GM18508 (cell line): ENCODE results near the gene PPP2R2C.

ENCODE experiments used
- ATAC-seq: cut with Tn5 transposase; IDR thresholded peaks from one replicate; pipeline ENCODE4 v1.9.1; 2021; ENCODE audit warnings: moderate number of reproducible peaks; ENCODE audit not compliant: insufficient read depth, unreplicated experiment

Gene PPP2R2C

DNA sequence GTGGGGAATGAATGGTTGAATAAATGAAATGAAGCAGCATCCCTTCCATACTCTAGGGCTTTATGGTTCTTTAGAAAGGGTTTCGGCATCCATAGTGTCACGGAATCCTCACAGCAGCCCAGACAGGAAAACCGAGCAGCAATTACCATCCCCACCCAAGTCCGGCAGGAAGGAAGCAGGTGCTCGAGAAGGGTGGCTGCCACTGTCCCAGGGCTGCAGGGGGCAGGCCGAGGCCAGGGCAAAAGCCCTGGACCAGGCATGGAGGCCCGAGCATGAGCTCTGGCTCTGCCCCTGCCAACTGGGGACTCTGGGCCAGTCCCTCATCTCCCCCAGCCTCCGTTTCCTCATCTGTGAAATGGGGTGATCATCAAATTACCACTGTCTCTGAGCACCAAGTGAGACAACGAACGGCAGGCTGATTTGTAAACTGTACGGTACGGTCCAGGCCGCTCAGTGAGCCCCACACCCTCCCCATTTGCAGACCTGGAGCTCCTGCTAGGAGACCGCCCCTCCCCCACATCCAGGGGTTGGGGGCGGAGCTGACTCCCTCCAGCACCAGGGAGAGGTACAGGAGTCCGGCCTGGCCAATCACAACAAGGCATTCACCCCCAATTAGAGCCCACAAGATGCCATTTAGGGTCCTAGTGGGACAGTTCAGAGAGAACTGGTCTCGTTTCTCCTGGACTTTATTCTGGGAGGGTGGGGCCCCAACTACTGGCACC is 102.3 kb downstream of the PPP2R2C start:
- ATAC-seq, result no peak

DNA sequence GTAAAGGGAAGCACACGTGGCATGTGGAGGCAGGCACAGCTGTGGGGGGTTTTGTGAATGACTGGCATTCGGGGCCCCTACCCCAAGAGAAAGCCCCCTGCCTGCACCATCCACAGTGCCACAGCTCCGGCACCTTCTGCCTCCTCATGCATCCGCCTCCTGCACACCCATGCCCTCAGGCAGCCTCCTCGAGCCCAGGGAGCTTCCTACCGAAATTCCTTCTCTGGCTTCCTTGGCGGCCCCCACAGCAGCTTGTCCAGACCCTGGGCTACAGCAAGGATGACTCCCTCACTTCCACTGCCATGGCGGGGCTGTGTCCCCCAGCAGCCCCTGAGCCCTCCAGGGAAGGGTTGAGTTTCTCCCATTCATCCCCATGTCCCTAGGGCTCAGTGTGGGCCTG is 102.9 kb downstream of the PPP2R2C start:
- ATAC-seq, result no peak

DNA sequence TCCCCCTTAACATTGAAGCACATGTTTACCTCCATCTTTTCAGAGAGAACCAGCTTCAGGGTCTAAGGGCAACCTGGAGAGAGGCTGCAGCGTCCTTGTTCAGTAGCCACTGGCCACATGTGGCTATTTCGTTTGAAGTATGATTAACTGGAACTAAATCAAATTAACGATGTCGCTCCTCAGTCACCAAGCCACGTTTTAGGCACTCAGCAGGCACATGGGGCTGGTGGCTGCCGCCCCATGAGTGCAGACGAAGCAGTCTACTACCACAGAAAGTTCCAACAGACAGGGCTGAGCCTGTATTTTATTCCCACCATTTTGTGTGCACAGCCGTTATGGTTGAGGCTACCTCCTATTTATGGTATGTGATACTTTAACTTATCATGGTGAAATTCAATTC is 103.4 kb downstream of the PPP2R2C start:
- no peak for ATAC-seq

DNA sequence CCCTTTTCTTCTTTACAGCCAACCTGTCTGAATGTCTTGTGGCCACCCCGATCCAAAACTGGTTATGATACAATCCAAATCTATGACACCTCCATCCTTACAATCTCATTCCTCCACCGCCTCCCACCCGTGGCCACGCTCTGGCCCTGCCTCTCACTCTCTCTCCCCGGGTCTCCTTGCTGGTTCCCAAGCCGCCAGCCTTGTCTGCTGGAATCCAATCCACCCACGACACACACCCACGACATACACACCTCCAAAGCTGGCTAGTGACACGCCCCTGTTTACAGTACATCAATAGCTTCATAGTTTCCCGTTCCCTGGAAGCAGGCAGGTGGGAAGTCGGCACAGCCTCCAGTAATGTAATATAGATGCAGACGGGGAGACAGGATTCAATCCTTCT is 103.8 kb downstream of the PPP2R2C start:
- ATAC-seq, result no peak

DNA sequence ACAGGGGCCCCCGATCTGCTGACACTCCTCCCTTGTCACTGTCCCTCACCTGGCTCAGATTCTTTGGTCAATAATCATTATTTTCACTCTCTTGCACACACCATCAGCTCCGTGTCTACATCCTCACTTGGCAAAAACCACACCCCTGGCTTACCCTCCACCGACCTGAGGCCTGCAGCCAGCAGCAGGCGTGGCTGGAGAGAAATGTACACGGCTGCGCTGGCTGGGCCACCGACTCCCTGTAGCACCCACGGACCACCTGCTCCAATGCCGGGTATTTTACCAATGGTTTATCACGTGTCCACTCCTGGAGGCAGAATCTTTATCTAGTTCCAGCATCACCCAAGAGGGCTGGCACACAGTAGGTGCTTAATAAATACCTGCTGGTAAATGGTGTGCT is 104.3 kb downstream of the PPP2R2C start:
- ATAC-seq, result no peak

DNA sequence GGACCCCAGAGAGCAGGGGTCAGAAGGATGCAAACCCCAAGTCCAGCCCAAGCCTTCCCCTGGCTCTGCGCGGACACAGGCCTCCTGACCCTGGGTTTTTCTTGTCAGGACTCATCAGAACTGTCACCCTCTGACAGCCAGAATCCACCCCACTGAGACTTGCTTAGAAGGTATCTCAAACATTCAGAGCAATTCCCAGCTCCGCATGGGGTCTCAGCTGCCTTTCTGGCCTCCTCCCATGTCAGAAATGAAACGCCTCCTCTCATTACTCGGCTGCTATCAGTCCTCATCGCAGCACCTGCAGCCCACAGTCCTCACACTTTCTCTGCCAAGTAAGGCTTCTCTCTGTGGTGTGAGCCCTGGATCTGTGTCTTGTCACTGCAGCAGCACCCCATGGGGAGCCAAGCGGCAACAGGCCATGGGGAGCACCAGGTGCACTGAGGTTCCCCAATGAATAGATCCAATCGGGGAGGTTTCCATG is 105.0 kb downstream of the PPP2R2C start:
- no peak for ATAC-seq

DNA sequence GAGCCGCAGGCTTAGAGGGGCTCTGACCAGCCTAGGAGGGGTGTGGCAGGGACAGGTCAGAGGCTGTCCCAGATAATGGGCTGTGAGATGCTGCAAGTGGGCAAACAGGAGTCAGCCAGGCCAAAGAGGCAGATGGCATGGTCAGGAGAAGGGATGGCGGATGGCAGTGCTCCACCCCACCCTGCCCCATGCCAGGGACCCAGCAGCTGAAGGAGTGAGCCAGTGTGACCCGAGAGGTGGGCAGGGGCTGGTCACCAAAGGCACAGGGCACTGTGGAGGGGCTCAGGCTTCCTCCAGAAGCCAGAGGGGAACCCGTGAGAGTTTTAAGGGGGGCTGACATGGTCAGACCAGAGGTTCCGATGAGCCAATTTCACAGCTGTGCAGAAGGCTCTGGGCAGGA is 105.8 kb downstream of the PPP2R2C start:
- no peak for ATAC-seq

DNA sequence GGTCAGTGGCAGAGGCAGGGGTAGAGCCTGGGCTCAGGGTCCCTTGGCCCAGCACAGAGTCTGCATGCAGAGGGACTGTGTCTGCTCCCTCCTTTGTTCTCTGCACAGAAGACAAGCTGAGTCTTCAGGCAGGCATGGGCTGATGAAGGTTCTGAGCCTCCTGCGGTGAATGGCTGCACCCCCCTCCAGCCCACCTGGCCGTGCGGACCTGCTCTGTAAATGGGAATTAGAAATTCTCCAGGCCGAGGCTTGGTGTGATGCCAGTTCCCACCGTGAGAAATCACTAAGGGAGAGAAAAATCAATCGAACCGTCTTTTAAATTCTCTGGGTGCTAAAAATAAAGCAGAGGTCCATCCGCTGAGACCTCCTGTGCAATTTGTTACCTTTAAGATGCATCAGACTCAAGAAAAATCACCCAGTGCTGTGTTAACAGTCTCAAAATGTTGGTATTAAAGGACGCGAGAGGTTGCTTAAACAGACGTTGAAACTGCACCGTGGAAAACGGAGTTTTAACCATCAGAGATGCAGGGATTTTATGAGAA is 106.8 kb downstream of the PPP2R2C start:
- no peak for ATAC-seq

DNA sequence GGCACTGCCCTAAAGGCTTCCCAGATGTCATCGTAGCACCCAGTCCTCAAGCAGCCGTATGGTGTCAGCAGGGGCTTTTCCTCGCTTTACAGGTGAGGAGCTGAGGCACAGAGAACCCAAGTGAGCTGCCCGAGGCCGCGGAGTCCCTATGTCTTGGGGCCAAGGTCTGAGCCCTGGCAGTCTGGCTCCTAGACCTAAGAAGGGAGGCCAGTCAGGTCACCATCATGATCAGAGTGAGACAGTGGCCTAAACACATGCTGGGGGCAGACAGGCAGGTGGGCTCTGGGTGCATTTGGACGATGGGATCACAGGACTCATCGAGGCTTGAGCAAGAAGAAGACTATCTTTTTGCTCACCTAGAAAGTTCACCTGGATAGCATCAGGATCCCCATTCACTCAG is 107.8 kb downstream of the PPP2R2C start:
- ATAC-seq, result no peak

DNA sequence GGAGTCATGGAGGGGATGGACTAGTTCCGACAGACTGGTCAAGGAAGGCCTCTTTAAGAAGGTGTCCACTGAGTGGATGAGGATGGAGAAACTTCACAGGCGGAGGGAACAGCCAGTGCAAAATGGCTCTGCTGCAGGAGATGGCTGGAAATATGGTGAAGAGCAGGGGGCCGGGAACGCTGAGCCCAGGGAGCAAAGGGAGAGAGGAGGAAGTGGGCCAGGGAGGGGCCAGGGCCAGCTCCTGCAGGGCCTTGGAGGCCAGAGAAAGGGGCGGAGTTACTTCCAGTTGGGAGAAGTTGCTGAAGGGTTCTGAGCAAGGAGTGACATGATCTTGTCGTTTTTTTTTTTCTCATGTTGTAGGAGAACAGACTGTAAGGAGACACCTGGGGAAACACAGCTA is 108.3 kb downstream of the PPP2R2C start:
- no peak for ATAC-seq

DNA sequence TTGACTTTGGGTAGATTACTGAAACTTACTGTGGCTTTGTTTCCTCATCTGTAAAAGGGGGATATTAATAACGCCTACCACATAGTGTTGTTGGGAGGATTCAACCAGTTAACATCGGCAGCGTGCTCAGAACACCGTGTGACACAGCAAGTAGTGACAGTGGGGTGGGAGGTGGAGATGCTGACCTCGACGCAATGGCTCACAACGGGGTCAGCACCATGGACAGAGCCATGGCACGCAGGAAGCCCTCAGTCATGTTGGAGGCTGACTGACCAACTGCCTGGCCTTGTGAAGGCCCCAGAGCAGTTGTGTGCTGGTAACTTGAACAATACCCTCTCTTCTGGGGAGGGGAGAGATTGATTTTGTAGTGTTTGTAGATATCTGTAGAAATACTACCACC is 109.5 kb downstream of the PPP2R2C start:
- no peak for ATAC-seq

DNA sequence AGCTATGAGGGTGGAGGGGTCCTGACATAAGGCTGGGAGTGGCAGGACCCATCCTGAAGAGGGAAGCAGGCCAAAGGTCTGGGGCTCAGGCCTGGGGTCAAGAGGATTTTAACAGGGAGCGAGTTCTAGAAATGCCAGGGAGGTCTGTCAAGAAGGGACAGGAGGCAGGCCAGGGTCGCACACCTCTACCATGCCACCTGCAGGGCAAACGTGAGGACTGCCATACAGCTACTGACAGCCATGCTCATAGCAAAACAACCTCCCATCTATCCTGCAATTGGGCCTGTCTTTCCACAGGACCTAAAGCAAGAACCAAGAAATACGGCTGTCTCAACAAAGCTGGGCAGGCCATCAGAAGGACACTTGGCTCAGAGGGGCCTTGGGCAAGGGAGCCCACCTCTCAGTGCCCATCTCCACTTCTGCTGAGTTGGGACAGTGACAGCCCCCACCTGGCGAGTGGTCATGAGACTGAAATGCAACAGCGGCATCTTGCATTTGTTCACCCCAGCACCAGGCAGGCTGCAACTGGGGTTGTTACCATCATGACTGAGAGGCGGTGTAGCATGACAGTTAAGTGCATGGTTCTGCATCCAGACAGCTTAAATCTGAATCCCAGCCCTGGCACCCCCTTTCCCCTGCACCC is 110.0 kb downstream of the PPP2R2C start:
- no peak for ATAC-seq

DNA sequence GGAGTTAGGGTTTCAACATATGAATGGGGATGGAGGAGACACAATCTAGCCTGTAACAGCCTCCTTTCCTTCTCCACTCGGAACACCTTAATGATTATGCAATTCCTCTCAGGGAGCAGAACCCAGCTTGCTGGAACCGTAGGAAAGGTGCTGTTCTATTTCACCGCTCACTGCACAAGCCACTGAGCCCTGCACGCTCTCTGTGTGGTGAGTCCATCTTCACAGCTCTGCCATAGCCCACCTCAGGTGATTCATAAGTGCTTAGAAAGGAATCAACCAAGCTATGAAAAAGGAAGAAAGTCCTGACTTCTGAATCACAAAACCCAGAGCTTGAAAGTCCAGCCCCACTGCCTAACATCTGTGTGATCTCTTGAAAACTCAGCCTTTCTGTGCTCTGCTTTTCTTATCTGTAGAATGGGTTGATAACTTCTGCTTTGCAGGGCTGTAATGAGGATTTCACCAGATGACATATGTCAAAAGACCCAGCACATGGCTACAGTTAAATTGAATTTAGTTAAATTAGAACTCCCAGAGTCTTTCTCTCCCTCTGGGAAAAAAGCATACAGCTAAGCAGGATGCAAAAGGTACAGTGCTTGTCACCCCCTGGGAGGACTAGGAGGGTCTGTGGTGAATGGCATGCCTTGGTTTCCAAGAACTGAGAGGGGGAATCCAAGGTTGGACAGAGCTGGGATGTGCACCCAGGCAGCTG is 111.2 kb downstream of the PPP2R2C start:
- no peak for ATAC-seq

DNA sequence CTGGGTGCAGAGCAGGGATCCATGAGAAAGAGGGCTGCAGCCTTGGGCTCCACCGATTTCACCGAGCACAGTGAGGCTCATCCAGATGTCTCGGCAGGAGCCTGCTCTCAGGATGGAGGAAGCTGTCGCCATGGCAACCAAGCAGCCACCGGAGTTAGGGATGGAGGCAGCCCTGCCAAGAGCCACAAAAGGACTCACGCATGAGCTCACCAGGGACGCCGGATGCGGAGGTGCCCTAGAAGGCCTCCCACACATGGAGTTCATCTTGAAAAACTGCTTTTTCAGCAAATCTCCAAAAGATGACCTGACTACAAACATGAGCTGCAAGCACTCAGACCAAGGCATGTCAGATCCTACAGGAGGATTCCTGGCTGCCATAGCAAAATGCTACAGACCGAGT is 112.0 kb downstream of the PPP2R2C start:
- no peak for ATAC-seq

DNA sequence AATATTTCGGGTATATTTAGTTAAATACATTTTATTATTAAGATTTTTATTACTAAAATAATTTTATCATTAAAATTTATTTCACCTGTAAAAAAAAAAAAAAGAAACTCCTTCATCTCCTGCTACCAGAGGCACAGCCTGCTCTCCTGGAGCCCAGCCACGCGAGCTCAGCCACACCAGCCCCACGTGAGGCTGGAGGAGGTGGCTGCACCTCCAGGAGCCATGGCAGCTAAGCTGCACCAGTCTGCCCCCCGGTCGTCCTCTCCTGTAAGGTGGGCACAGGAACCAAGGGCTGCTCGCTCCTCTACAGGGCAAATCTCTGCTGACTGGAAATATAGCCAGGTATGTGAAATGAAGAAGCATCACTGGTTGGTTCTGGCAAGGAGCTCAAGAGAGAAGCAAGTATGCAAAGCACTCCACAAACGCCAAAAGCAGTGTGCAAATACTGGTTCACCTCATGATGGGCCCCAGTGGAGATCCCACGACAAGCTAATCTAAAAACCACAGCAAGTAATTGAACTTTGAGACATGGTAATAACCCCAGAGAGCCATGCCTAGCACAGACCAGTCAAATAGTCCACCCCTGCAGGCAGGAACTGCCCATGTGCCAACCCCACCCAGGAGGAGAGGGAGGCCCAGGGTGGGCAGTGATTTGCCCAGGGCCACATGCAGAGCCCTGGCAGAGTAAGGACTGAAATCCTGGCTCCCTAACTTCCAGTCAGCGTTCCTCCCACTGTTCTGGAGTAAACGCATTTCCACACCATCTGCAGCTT is 112.7 kb downstream of the PPP2R2C start:
- ATAC-seq, result no peak

DNA sequence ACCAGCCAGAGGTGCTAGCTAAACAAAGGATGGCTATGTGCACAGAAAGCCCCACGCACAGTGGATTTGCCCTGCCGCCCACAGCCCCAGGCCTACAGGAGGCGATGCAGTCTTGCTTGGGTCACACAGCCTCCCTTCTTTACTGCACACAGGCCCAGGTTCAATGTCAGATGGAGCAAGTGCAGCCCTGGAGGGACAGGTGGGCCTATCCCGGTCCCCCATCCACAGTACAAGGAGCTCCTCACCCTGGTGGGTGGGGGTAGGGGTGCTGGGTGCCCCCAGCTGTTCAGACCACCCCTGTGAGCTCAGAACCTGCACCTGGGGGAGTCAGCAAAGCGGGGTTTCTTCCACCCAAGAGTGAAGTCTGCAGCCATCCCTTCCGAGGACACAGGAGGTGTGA is 114.9 kb downstream of the PPP2R2C start:
- ATAC-seq, result no peak

DNA sequence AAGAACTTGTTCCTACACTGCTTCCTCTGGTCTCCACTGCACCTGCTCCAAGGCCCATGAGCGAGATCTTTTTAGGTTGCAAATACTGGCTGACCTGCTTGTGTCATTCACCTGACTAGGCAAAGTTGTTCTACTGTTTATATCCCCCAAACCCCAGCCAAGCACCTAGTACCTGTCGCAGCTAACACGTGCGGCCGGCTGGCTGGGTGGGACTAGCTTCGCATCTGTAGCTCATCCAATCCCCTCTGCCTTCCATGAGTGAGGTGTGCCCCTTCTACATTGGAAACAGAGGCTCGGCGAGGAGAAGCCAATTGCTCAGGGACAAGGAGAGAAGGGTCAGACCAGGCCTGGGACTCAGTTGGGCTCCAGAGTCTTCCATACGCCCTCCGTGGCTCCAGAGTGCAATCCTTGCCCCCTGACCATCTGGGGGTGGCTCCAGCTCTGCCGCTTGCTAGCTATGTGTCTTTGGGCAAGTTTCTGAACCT is 116.3 kb downstream of the PPP2R2C start:
- ATAC-seq, result no peak

DNA sequence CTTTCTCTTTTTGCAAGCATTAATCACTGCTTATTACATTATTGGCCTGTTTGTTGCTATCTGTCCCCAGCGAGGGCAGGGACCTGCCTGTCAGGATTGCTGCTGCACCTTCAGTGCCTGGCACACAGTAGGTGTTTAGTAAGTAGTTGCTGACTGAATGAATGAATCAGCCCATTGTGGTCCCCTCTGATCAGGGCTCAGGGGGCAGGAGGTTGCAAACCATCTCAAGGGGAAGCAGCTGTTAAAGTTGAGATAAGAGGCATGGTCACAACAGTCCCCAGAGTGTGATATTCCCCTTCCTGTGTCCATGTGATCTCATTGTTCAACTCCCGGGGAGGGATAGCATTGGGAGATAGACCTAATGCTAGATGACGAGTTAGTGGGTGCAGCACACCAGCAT is 117.4 kb downstream of the PPP2R2C start:
- no peak for ATAC-seq

DNA sequence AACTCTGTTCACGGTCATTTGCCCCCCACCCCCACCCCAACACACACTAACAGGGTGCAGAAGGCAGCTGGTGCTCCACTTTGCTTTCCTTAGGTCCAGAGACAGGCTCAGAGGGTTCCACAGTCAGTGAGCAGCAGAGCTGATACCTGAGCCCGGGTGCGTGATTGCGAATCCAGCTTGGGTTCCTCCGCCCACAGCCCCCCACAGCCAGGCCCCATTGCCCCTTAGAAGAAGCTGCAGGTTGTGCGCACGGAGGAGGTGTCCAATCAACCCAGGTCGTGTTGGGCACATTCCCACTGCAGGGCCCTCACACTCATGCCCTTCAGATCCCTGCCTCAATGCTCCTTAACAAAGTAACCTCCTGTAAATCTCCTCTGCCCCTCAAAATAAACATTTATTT is 117.8 kb downstream of the PPP2R2C start:
- ATAC-seq, result no peak

DNA sequence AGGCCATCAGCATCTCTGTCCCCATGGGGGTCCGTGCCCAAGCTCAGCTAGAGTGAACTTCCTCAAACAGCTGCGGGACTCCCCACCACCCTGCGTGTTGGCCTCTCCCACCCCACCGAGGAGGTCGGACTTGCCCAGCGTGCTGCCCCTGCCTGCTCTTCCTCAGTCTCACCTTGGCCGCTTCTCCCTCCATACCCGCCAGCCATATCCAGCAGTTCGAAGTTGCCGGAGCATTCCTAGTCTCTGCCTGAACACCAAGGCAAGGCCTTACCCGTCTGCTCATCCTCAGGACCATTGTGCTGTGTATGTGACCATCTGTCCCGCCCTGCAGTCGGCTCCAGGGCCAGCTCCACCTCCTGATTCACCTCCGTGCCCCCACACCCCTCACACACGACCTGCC is 118.3 kb downstream of the PPP2R2C start:
- no peak for ATAC-seq
